Measurements from ENCODE around the gene CRY2.

CRY2 gene

GRCh38 chr11:45850446-45850845 lies 3.2 kb downstream of the CRY2 start:
- H3K36me3 Mint-ChIP-seq = peaks cover 5% of the 10 kb centered on the region
- peaks cover 42% of the 10 kb centered on the region for H3K4me1 Mint-ChIP-seq
- H3K9me3 Mint-ChIP-seq = no peaks in the 10 kb centered on the region
- H3K27ac Mint-ChIP-seq = no peak overlapping the region
- no peak for ATAC-seq (ENCODE audit: low read depth)
- no peak for DNase-seq (ENCODE audit: low spot score in 2 of 2)
- no peak overlapping the region for H3K4me3 Mint-ChIP-seq
- H3K27me3 Mint-ChIP-seq = no peaks in the 10 kb centered on the region

GRCh38 chr11:45851228-45851627 lies 4.0 kb downstream of the CRY2 start:
- no peak overlapping the region for H3K27ac Mint-ChIP-seq
- DNase-seq (ENCODE audit: low spot score in 2 of 2) (no peak), ATAC-seq (ENCODE audit: low read depth) (no peak)
- H3K27me3 Mint-ChIP-seq = no peaks in the 10 kb centered on the region
- H3K9me3 Mint-ChIP-seq = no peaks in the 10 kb centered on the region
- peaks cover 8% of the 10 kb centered on the region for H3K36me3 Mint-ChIP-seq
- H3K4me3 Mint-ChIP-seq = no peak overlapping the region
- H3K4me1 Mint-ChIP-seq = peaks cover 39% of the 10 kb centered on the region

- no peak for DNase-seq (ENCODE audit: low spot score in 2 of 2)
- H3K36me3 Mint-ChIP-seq = peaks cover 10% of the 10 kb centered on the region
- peak overlapping the region; percentile 50 for H3K27ac Mint-ChIP-seq
Observed at GRCh38 chr11:45852018-45852711, 4.9 kb downstream of the CRY2 start.

GRCh38 chr11:45852712-45853101 lies 5.4 kb downstream of the CRY2 start:
- Mint-ChIP-seq H3K27me3 (no peaks in the 10 kb centered on the region), H3K36me3 (peaks cover 14% of the 10 kb centered on the region), H3K4me1 (peaks cover 33% of the 10 kb centered on the region), H3K4me3 (peak overlapping the region; percentile 51), H3K9me3 (no peaks in the 10 kb centered on the region), H3K27ac (peak overlapping the region; percentile 50)
- DNase-seq (ENCODE audit: low spot score in 2 of 2) (no peak), ATAC-seq (ENCODE audit: low read depth) (peak; percentile 28)

More at GRCh38 chr11:45852018-45852711, 4.9 kb downstream of the CRY2 start:
- Mint-ChIP-seq H3K4me1 (peaks cover 33% of the 10 kb centered on the region), H3K4me3 (peak overlapping the region; percentile 51), H3K27me3 (no peaks in the 10 kb centered on the region), H3K9me3 (no peaks in the 10 kb centered on the region)
- no peak for ATAC-seq (ENCODE audit: low read depth)

GRCh38 chr11:45853332-45854219 lies 6.3 kb downstream of the CRY2 start:
- no peaks in the 10 kb centered on the region for H3K27me3 Mint-ChIP-seq
- ATAC-seq (ENCODE audit: low read depth) (no peak), DNase-seq (ENCODE audit: low spot score in 2 of 2) (no peak)
- H3K4me3 Mint-ChIP-seq = no peak overlapping the region
- H3K4me1 Mint-ChIP-seq = peaks cover 32% of the 10 kb centered on the region
- no peak overlapping the region for H3K27ac Mint-ChIP-seq
- peaks cover 17% of the 10 kb centered on the region for H3K36me3 Mint-ChIP-seq
- H3K9me3 Mint-ChIP-seq = no peaks in the 10 kb centered on the region

- no peak for ATAC-seq (ENCODE audit: low read depth)
- peaks cover 24% of the 10 kb centered on the region for H3K36me3 Mint-ChIP-seq
Observed at GRCh38 chr11:45855308-45855707, 8.0 kb downstream of the CRY2 start.

GRCh38 chr11:45856044-45856468 lies 8.8 kb downstream of the CRY2 start:
- Mint-ChIP-seq H3K9me3 (no peaks in the 10 kb centered on the region), H3K4me1 (peaks cover 18% of the 10 kb centered on the region), H3K27ac (no peak overlapping the region), H3K27me3 (no peaks in the 10 kb centered on the region), H3K36me3 (peaks cover 27% of the 10 kb centered on the region), H3K4me3 (no peak overlapping the region)
- DNase-seq (ENCODE audit: low spot score in 2 of 2) (no peak), ATAC-seq (ENCODE audit: low read depth) (no peak)

More at GRCh38 chr11:45855308-45855707, 8.0 kb downstream of the CRY2 start:
- no peaks in the 10 kb centered on the region for H3K9me3 Mint-ChIP-seq
- no peak for DNase-seq (ENCODE audit: low spot score in 2 of 2)
- H3K27ac Mint-ChIP-seq = no peak overlapping the region
- H3K4me1 Mint-ChIP-seq = peaks cover 22% of the 10 kb centered on the region
- no peak overlapping the region for H3K4me3 Mint-ChIP-seq
- no peaks in the 10 kb centered on the region for H3K27me3 Mint-ChIP-seq

GRCh38 chr11:45857961-45858474 lies 10.7 kb downstream of the CRY2 start:
- Mint-ChIP-seq H3K27ac (no peak overlapping the region), H3K27me3 (no peaks in the 10 kb centered on the region), H3K4me1 (peaks cover 8% of the 10 kb centered on the region), H3K36me3 (peaks cover 35% of the 10 kb centered on the region), H3K9me3 (no peaks in the 10 kb centered on the region), H3K4me3 (no peak overlapping the region)
- ATAC-seq (ENCODE audit: low read depth) (no peak), DNase-seq (ENCODE audit: low spot score in 2 of 2) (no peak)

- Mint-ChIP-seq H3K9me3 (no peaks in the 10 kb centered on the region), H3K36me3 (peaks cover 39% of the 10 kb centered on the region), H3K4me1 (peaks cover 7% of the 10 kb centered on the region), H3K27me3 (no peaks in the 10 kb centered on the region), H3K27ac (no peak overlapping the region), H3K4me3 (no peak overlapping the region)
- no peak for ATAC-seq (ENCODE audit: low read depth)
- DNase-seq (ENCODE audit: low spot score in 2 of 2) = no peak
Observed at GRCh38 chr11:45858751-45859398, 11.6 kb downstream of the CRY2 start.

GRCh38 chr11:45859661-45860140 lies 12.4 kb downstream of the CRY2 start:
- H3K36me3 Mint-ChIP-seq = peaks cover 37% of the 10 kb centered on the region
- no peaks in the 10 kb centered on the region for H3K9me3 Mint-ChIP-seq
- H3K27ac Mint-ChIP-seq = no peak overlapping the region

GRCh38 chr11:45860348-45860747 lies 13.1 kb downstream of the CRY2 start:
- Mint-ChIP-seq H3K9me3 (no peaks in the 10 kb centered on the region), H3K4me1 (peaks cover 4% of the 10 kb centered on the region), H3K27ac (no peak overlapping the region), H3K27me3 (no peaks in the 10 kb centered on the region), H3K4me3 (no peak overlapping the region), H3K36me3 (peaks cover 36% of the 10 kb centered on the region)
- ATAC-seq (ENCODE audit: low read depth) (no peak), DNase-seq (ENCODE audit: low spot score in 2 of 2) (no peak)

More at GRCh38 chr11:45859661-45860140, 12.4 kb downstream of the CRY2 start:
- Mint-ChIP-seq H3K4me1 (peaks cover 4% of the 10 kb centered on the region), H3K27me3 (no peaks in the 10 kb centered on the region), H3K4me3 (no peak overlapping the region)
- DNase-seq (ENCODE audit: low spot score in 2 of 2) (no peak), ATAC-seq (ENCODE audit: low read depth) (no peak)

GRCh38 chr11:45860764-45861510 lies 13.7 kb downstream of the CRY2 start:
- H3K4me3 Mint-ChIP-seq = no peak overlapping the region
- no peaks in the 10 kb centered on the region for H3K27me3 Mint-ChIP-seq
- H3K27ac Mint-ChIP-seq = no peak overlapping the region
- no peak for DNase-seq (ENCODE audit: low spot score in 2 of 2)
- H3K4me1 Mint-ChIP-seq = peaks cover 4% of the 10 kb centered on the region
- peaks cover 38% of the 10 kb centered on the region for H3K36me3 Mint-ChIP-seq
- ATAC-seq (ENCODE audit: low read depth) = no peak
- no peaks in the 10 kb centered on the region for H3K9me3 Mint-ChIP-seq

GRCh38 chr11:45864041-45864440 lies 16.8 kb downstream of the CRY2 start:
- no peaks in the 10 kb centered on the region for H3K9me3 Mint-ChIP-seq
- peaks cover 43% of the 10 kb centered on the region for H3K36me3 Mint-ChIP-seq
- no peak for DNase-seq (ENCODE audit: low spot score in 2 of 2)

More at GRCh38 chr11:45864041-45864440, 16.8 kb downstream of the CRY2 start:
- ATAC-seq (ENCODE audit: low read depth) = no peak
- Mint-ChIP-seq H3K4me3 (no peak overlapping the region), H3K27ac (no peak overlapping the region), H3K27me3 (no peaks in the 10 kb centered on the region), H3K4me1 (no peaks in the 10 kb centered on the region)
